Skeletal muscle cell (primary cell): Measurements from ENCODE around the gene F8.
"Not testable (repeated sequence)": the region's sequence is repeated elsewhere in the genome, so short reads cannot be mapped to it uniquely, and the experiment has no call there.

Source experiments
- DNase-seq: peaks from one replicate; pipeline ENCODE4 v3.0.0-alpha.2; 2010; ENCODE audit warnings: low read depth
- H3K4me3 ChIP-seq: 2 replicates; pipeline ENCODE4 v1.5.1; 2011; ENCODE audit warnings: low read depth, mild to moderate bottlenecking, control low read depth, low read length, moderate library complexity

The F8 gene

GRCh38 chrX:154991476-154991875 lies 31.0 kb downstream of the F8 start:
- no peak overlapping the region for H3K4me3 ChIP-seq
- DNase-seq = no peak

- H3K4me3 ChIP-seq = no peak overlapping the region
- no peak for DNase-seq
Measured at GRCh38 chrX:154991039-154991438, 31.5 kb downstream of the F8 start.

- no peak overlapping the region for H3K4me3 ChIP-seq
- DNase-seq = no peak
Measured at GRCh38 chrX:154990496-154990895, 32.0 kb downstream of the F8 start.

GRCh38 chrX:154988719-154989118 lies 33.8 kb downstream of the F8 start:
- DNase-seq = no peak

DNA sequence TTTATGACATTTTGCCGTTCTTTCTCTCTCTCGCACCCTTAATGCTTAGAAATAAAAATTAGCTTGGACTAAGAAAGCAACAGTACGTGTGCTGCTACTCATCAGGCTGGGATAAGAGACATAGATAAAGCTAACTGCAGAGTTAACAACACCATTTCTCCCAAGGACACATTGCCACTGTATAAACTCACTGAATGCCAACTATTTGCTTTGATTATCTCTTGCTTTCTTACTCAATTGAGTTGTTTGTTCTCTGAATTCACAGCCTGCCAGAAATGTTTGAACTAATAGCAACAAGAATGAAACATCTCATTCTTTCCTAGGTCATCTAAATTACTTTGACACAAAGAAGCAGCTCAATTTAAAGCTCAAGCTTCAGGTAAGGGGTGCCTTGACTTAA lies 34.6 kb downstream of the F8 start:
- H3K4me3 ChIP-seq = no peak overlapping the region
- DNase-seq = no peak

More at GRCh38 chrX:154988719-154989118, 33.8 kb downstream of the F8 start:
- H3K4me3 ChIP-seq = no peak overlapping the region

DNA sequence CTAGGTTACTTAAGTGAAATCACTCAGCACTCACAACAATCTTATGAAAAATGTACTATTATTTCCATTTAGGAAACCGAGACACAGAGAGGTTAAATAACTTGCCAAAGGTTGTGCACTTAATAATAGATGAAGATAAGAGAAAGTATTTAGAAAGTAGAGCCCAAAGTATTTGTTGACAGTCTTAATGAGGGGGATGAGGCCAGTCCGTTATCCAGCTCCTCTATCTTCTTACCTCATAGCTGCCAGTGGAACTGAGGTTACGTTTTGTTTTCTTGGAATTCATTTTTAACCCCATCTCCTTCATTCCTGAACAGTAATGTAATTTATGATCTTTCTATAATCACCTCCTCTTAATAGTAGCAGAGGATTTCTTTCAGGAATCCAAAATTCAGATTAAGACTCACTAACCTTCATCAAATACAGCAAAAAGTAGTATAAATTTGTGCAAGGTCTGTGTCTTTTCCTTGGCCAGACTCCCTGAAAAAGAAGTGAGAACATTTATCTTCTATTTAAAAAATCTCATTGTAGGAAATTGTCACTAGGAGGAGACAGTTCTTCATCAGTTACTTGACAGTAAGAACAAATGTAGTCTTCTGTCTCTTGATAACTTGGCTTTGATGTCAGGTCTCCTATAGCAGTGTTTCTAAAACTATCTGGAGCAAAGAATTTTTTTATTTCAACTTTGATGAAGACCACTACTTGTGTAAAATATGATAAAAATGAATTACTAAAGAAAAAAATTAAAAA lies 35.5 kb downstream of the F8 start:
- H3K4me3 ChIP-seq = no peak overlapping the region

GRCh38 chrX:154981116-154981411 lies 41.5 kb downstream of the F8 start:
- no peak overlapping the region for H3K4me3 ChIP-seq

More for the DNA sequence above, 35.5 kb downstream of the F8 start:
- no peak for DNase-seq

DNA sequence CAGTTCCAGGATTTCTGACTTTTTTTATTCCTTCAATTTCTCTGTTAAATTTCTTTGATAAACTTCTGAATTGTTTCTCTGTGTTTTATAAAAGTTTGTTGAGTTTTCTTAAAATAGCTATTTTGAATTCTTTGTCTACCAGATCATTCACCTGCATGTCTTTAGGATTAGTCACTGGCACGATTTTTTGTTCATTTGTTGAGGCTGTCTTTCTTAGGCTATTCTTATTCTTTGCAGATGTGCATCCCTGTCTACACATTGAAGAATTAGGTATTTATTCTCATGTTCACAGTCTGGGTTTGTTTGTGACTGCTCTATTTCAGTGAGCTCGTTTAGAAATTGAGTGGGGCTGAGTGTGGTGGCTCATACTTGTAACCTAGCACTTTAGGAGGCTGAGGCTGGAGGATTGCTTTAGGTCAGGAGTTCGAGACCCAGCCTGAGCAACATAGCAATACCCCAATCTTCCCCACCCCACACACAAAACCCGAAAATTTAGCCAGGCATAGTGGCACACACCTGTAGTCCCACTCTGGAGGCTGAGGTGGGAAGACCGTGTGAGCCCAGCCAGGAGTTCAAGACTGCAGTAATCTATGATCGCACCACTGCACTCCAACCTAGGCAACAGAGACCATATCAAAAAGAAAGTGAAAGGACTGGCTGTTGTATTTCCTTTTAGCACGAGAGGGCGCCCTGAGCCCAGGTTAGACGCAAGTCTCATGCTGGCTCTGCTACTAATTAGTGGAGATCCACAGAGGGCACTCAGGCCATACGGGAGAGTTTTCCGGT lies 42.0 kb downstream of the F8 start:
- peak; percentile 4 for DNase-seq
- peak overlapping the region; percentile 38 for H3K4me3 ChIP-seq

More at GRCh38 chrX:154981116-154981411, 41.5 kb downstream of the F8 start:
- DNase-seq = no peak

- no peak overlapping the region for H3K4me3 ChIP-seq
- no peak for DNase-seq
Measured at GRCh38 chrX:154979629-154980028, 42.9 kb downstream of the F8 start.

DNA sequence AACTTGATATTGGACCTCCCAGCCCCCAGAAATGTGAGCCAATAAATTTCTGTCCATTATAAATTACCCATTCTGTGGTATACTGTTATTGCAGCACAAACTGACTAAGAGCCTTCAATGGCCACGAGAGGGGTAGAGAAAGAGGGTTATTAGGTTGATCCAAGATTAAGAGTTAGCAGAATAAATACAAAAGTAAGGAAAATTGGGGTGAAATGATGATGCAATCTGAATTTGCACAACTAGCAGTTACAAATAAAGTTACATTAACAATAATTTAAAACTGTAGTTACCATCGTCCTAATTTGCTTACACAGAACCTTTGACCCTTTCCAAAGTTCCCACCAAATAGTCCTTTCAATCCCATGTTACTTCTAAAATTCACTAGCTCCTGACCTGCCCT lies 54.2 kb downstream of the F8 start:
- DNase-seq = no peak
- H3K4me3 ChIP-seq = no peak overlapping the region

DNA sequence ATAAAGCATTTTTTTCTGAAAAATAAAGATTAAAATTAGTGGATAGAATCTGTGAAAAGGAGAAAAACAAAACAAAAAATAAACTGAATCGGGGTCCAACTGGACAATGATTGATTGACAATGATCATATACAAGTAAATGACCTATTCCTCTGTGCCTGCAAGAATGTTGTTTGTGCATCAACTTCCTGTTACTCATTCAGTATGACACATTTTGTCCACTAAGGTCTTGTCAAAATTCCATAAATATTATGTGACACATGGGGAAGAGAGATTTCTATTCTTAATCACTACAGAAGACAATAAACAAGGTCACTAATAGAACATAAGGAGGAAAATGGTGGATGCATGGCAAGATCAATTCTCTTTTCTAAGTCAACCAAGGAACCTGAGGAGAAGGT lies 54.9 kb downstream of the F8 start:
- H3K4me3 ChIP-seq = no peak overlapping the region
- no peak for DNase-seq

GRCh38 chrX:154961947-154962346 lies 60.6 kb downstream of the F8 start:
- no peak overlapping the region for H3K4me3 ChIP-seq
- DNase-seq = no peak

DNA sequence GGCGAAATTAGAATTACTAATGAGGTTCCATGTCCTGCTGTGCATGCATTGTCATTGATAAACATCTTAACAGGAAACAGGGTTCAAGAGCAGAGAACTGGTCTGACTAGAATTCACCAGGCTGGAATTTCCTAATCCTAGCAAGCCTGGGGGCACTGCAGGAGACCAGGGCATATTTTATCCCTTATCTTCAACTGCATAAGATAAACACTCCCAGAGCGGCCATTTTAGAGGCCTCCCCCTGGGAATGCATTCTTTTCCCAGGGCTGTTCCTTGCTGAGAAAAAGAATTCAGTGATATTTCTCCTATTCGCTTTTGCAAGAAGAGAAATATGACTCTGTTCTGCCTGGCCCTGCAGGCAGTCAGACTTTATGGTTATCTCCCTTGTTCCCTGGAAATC lies 66.7 kb downstream of the F8 start:
- not testable (repeated sequence) for H3K4me3 ChIP-seq, DNase-seq

GRCh38 chrX:154939265-154939664 lies 83.3 kb downstream of the F8 start:
- not testable (repeated sequence) for H3K4me3 ChIP-seq, DNase-seq

DNA sequence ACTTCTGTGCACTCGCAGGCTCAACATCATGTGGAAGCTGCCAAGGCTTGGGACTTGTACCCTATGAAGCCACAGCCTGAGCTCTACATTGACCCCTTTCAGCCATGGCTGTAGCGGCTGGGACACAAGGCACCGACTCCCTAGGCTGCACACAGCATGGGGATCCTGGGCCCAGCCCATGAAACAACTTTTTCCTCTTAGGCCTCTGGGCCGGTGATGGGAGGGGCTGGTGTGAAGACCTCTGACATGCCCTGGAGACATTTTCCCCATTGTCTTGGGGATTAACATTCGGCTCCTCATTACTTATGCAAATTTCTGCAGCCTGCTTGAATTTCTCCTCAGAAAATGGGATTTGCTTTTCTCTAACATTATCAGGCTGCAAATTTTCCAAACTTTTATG lies 97.8 kb downstream of the F8 start:
- H3K4me3 ChIP-seq, DNase-seq: not testable (repeated sequence)

- peak; percentile 55 for DNase-seq
- H3K4me3 ChIP-seq = peak overlapping the region; percentile 13
Measured at GRCh38 chrX:154918060-154918483, 104.5 kb downstream of the F8 start.

DNA sequence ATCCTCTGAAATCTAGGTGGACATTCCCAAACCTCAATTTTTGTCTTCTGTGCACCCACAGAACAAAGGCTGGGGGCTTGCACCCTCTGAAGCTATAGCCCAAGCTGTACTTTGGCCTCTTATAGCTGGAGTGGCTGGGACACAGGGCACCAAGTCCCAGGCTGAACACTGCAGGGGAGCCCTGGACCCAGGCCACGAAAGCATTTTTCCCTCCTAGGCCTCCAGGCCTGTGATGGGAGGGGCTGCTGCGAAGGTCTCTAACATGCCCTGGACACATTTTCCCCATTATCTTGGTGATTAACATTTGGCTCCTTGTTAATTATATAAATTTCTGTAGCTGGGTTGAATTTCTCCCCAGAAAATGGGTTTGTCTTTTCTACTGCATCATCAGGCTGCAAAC lies 108.5 kb downstream of the F8 start:
- DNase-seq = no peak
- no peak overlapping the region for H3K4me3 ChIP-seq

DNA sequence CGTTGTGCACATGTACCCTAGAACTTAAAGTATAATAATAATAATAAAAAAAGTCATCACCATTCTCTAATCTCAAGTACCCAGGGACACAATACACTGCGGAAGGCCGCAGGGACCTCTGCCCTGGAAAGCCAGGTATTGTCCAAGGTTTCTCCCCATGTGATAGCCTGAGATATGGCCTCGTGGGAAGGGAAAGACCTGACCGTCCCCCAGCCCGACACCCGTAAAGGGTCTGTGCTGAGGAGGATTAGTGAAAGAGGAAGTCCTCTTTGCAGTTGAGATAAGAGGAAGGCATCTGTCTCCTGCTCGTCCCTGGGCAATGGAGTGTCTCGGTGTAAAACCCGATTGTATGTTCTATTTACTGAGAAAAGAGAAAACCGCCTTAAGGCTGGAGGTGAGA lies 112.0 kb downstream of the F8 start:
- not testable (repeated sequence) for DNase-seq

DNA sequence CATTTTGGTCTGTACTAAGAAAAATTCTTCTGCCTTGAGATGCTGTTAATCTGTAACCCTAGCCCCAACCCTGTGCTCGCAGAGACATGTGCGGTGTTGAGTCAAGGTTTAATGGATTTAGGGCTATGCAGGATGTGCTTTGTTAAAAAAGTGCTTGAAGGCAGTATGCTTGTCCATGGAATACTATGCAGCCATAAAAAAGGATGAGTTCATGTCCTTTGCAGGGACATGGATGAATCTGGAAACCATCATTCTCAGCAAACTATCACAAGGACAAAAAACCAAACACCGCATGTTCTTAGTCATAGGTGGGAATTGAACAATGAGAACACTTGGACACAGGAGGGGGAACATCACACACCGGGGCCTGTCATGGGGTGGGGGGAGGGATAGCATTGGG lies 112.5 kb downstream of the F8 start:
- not testable (repeated sequence) for DNase-seq, H3K4me3 ChIP-seq

More for the DNA sequence above, 112.0 kb downstream of the F8 start:
- not testable (repeated sequence) for H3K4me3 ChIP-seq

- DNase-seq = no peak
- no peak overlapping the region for H3K4me3 ChIP-seq
Measured at GRCh38 chrX:154908821-154909220, 113.7 kb downstream of the F8 start.

DNA sequence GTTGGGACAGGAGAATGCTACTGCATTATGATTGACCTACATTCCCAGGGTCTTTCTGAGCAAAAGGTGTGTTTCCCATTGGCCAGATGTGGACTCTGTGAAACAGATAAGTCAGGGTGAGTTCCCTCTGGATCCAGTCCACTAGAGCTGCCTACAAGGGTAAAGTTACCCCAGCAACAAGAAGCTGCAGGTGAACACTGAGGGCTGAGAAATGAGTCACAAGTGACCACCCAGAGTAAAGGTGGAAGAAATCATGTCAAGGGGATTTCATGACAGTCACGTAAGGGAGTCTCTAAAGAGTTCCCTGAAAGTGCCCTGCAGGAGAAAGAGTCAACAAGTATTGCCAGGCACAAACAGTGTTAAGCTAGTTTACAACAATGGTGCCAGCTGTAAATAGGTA lies 120.1 kb downstream of the F8 start:
- no peak for DNase-seq
- no peak overlapping the region for H3K4me3 ChIP-seq
